HG03025 (cell line): ENCODE data around the gene CCNB1IP1.
"Not testable (repeated sequence)": the region's sequence is repeated elsewhere in the genome, so short reads cannot be mapped to it uniquely, and the experiment has no call there.

Experiments used
- ATAC-seq: cut with Tn5 transposase; IDR thresholded peaks from one replicate; pipeline ENCODE4 v1.9.1; 2021; ENCODE audit warnings: mild to moderate bottlenecking, moderate library complexity; ENCODE audit not compliant: unreplicated experiment, low FRiP score

CCNB1IP1 gene

GRCh38 chr14:20332788-20333493, at the start of gene CCNB1IP1:
CCNB1IP1 (minus strand) TSS chr14:20333279; CDS start chr14:20316523, 16,756 bp downstream.
- peak; percentile 98 for ATAC-seq

GRCh38 chr14:20382526-20382925, 49.4 kb upstream of the CCNB1IP1 start:
- ATAC-seq, result no peak

GRCh38 chr14:20381341-20381740, 48.3 kb upstream of the CCNB1IP1 start:
- no peak for ATAC-seq

GRCh38 chr14:20380681-20381080, 47.6 kb upstream of the CCNB1IP1 start:
- ATAC-seq, result no peak

- ATAC-seq, result no peak
Measured at GRCh38 chr14:20379743-20380142, 46.7 kb upstream of the CCNB1IP1 start.

GRCh38 chr14:20377171-20377570, 44.1 kb upstream of the CCNB1IP1 start:
- no peak for ATAC-seq

- ATAC-seq, result no peak
Measured at GRCh38 chr14:20376071-20376588, 43.1 kb upstream of the CCNB1IP1 start.

GRCh38 chr14:20375471-20375870, 42.4 kb upstream of the CCNB1IP1 start:
- no peak for ATAC-seq

- no peak for ATAC-seq
Measured at GRCh38 chr14:20372796-20373195, 39.7 kb upstream of the CCNB1IP1 start.

GRCh38 chr14:20365928-20366327, 32.8 kb upstream of the CCNB1IP1 start:
- no peak for ATAC-seq

- ATAC-seq, result not testable (repeated sequence)
Measured at GRCh38 chr14:20358474-20358873, 25.4 kb upstream of the CCNB1IP1 start.

GRCh38 chr14:20356422-20356821, 23.3 kb upstream of the CCNB1IP1 start:
- no peak for ATAC-seq

GRCh38 chr14:20350860-20351259, 17.8 kb upstream of the CCNB1IP1 start:
- no peak for ATAC-seq

- no peak for ATAC-seq
Measured at GRCh38 chr14:20350282-20350681, 17.2 kb upstream of the CCNB1IP1 start.

- ATAC-seq, result no peak
Measured at GRCh38 chr14:20347747-20348146, 14.7 kb upstream of the CCNB1IP1 start.

- ATAC-seq, result no peak
Measured at GRCh38 chr14:20346713-20347112, 13.6 kb upstream of the CCNB1IP1 start.

- ATAC-seq, result no peak
Measured at GRCh38 chr14:20345366-20345765, 12.3 kb upstream of the CCNB1IP1 start.

GRCh38 chr14:20343862-20344220, 10.8 kb upstream of the CCNB1IP1 start:
- no peak for ATAC-seq

GRCh38 chr14:20343092-20343861, 10.2 kb upstream of the CCNB1IP1 start, which contains the start of gene PARP2:
PARP2 (plus strand) TSS chr14:20343635; CDS start chr14:20343642, 7 bp downstream.
- peak; percentile 93 for ATAC-seq

GRCh38 chr14:20341646-20342045, 8.6 kb upstream of the CCNB1IP1 start:
- no peak for ATAC-seq

GRCh38 chr14:20341032-20341431, 8.0 kb upstream of the CCNB1IP1 start:
- not testable (repeated sequence) for ATAC-seq

GRCh38 chr14:20334017-20334416, 938 bp upstream of the CCNB1IP1 start:
- no peak for ATAC-seq
